Stimulated activated CD8-positive, alpha-beta memory T cell treated with anti-CD3 and anti-CD28 coated beads, Interleukin-7, amount 100 ng/mL, for 4 hours (primary cell): ENCODE results near the gene EYA2.
"Not testable (repeated sequence)": the region's sequence is repeated elsewhere in the genome, so short reads cannot be mapped to it uniquely, and the experiment has no call there.

ENCODE experiments used
- DNase-seq, 2 donors: peaks; one replicate each; pipeline ENCODE4 v3.0.0-alpha.2; 2020; ENCODE audit warnings: low read depth in 2 of 2

Gene EYA2

DNA sequence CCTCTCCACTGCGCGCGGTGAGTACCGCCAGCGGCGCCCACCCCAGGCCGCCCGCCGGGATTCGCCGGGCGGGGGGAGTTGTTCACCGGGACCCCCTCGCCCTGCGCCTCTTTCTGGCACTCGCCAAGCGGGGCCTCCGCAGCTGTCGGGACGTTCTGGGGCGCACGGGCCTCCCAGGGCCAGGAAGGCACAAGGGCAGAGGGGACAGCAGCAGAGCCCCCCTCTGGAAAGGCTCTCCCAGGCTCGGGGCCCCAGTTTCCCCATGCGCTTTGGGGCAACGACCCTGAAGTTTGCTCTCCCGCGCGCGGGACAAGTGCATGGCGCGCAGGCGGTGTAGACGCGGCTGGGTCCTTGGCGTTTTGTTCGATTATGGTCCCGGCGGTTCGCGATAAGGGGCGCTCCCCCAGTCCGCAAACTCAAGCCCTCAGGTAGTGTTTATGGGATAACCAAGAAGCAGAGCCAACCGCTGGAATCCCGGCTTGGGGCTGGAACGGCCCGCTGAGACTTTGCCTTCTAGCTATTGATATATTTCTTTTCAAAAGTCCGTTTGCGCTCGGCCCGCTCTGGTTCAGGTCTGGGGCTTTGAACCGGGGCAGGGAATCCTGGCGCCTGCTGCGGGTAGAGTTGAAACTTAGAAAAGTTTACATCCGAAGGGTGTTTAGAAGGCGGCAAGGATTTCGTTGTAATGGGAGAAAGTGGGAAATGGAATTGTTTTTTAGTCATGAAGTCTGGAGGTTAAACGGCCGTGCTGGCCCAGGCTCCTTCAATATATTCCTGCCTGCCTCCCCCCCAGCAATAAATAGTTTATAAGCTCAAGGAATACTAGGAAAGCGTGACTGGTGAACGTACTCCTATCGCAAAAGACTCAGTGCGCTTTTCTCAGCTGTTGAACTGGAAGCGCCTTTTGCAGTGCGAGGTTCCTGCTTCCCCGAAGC lies 595 bp downstream of the EYA2 start:
- DNase-seq, result no peak

DNA sequence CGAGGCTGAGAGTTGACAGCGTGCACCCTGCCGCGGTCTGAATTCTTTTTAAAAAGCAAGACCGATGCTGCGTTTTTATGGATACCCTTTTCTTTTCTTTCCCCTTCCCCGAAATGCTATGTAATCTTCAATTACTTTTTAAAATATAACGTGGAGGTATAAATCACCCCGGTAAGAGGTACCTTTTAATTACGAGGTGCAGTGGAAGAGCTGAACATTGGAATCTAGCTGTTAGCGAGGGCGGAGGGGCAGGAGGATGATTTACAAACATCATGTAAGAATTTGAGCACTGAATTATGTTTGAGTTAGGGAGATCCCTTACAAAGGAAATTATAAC lies 1.2 kb downstream of the EYA2 start:
- DNase-seq, result no peak

DNA sequence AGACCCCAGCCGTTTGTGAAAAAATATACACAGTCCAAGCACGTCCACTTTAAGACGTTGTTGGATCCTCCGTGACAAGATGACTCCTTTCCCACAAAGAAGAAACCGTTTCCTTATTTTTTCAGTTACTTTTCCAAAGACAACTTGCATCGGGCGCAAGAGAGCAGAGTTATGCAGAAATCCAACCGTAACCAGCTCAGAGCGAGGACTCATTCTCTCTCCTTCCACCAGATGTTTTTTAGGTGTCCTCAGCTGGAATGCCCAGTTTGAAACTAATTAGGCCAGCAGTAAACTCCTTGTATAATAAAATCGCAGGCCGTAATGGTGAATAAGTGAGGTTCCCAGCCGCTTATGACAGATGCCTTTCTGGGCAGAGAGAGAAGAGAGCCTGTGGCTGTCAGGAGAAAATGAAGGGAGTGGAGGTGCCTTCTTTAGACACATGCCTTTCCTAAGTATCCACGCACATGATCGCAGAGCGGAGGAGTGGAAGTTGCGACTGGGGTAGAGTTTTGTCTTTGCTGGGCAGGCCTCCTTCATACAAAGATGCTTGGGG lies 2.8 kb downstream of the EYA2 start:
- DNase-seq, result no peak

DNA sequence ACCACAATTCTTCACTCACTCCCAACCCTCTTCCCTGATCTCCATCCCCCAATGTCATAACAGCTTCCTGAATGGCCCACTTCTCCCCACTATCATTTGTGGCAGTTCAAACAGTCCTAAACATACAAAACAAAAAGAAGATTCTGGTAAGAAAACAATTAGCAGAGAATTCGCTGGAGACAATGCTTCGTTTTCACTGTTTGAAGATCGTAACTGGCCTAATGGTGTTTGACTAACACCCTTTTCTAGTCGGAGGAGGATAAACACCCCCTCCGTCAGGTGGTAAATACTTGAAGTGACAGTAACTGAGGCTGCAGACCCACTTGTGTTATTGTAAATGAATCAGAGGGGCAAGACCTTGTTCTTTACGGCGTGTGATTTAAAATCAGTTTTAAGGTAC lies 3.8 kb downstream of the EYA2 start:
- no peak for DNase-seq

DNA sequence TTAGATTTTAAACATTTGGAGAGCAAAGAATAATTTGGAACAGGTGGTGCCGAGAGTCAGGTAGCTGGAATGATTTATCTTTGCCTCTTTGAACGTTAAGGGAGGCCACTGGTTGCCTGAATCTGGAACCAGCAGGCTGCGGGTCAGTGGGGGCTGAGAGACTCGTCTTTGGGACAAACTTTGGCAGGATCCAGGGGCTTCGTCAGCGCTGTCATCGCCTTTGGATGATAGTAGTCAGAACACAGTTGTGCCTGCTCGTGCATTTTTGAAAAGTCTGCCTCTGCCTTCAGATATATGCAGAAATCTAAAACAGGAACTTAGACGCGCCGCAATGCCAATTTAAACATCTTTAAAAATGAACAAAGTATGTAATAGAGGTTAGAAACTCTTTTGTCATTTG lies 5.0 kb downstream of the EYA2 start:
- DNase-seq, result no peak

DNA sequence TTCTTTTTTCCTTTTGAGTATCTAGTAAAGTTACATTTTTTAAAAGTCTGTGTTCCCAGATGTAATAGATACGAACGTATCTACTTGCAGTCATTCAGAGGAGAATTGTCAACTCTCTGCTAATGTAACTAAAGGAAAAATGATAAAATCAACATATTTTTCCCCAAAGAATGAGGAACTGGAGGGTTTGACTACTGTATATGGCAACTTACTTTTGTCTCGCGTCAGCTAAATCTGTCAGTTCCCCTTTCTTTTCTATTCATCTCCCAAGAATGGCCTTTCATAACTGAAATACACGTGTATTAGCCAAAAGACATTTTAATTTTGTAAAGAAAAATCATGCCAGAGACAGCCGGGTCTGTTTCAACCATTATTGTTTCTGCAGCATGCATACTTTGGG lies 5.4 kb downstream of the EYA2 start:
- no peak for DNase-seq

DNA sequence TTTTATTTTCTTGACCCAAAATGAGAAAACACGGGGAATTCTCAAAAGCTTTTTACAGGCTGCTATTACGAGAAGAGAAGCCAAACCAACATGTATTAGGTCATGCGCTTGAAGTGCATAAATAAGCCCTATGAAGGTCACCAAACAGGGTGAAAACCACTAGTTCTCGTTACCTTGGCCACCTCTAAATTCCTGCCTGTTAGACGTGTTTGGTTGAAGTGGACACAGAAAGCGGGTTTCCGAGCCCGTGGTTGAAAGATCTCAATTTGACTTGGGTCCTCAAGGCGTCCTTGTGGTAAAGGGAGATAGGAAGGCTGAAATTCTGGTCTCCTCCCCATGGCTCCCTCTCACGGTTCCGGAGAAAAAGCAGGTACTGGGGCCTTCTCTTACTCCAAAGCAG lies 6.2 kb downstream of the EYA2 start:
- DNase-seq, result no peak

DNA sequence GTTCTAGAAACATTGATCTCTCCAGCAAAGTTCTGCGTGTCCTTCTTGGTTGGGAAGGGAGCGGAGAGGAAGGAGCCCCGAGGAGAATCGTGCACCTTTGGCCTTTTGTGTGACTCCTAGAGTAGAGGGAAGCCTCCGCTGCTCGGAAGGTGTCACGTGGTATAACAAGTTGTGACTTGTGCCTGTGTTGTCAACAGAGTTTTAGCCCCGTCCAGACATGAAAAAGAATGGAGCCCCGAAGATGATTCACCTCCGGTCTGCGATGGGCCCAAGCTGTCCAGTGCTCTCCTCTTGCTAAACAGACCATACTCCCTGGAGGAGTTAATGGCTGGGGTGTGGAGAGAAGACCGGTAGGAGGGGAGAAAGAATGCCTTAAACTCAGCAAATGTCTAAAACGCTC lies 7.0 kb downstream of the EYA2 start:
- DNase-seq, result no peak

DNA sequence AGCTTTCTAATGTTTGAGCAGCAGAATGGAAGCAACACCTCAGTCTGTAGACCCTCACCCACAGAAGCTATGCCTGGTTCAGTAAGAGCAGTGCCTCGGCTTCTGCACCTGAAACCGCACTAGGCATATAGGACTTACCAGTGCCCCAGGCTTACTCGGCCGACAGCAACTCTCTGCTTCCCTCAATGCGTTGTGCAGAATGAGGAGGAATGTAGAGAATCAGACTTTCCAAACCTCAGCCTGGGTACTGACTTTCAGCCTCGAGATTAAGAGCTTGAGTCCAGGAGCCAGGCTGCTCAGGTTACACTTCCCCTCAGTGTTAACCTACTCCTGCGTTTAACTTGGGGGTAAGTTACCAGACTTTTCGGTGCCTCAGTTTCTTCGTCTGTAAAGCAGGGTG lies 8.6 kb downstream of the EYA2 start:
- no peak for DNase-seq

DNA sequence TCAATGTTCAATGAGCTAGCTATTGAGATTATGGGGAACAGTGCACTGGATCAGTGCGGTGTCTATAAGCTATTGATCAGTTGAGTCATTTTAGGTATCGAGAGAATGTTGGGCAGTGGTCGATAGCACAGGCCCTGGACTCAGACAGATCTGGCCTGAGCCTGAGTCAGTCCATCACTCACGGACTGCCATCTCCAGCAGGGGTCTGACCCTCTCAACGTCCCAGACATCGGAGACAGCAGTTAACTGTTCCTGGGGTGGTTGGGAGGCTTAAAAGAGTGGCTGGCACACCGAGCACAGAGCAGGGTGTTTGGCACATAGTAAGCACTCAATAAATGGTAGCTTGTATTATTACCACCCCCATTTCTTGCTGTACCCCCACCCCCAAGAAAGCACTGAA lies 9.3 kb downstream of the EYA2 start:
- DNase-seq, result no peak

DNA sequence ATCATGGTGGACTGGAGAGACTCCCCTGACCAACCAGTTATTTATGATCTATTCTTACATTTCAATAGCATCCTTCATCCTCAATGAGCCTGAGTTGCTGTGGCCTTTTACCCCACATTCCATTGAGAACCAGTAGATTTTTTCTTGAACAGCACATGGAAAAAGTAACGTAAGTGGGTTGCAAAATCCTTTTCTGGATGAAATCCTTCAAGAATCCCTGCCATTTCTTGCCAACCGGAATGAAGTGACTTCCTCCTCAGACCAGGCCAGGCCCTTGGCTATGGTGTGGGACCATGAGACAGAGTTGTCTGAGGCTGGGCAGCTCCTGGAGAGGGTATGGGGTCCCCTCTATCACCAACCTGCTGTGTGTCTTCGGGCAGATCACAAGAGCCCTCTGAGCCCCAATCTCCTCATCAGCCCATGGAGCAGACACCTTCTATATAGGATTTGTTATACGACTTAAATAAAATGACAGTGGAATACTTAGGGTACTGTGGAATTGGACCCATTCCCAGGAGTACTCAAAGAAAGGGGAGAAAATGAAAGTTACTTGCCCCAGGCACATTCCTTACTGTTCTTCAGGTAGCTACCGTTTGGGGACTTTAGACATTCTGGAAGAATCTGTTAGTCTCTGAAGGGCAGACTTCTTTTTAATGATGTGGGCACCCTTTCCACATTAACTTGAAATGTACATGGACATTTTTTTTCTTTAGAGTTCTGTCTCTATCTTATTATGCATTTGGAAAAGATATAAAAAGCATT lies 10.9 kb downstream of the EYA2 start:
- no peak for DNase-seq

DNA sequence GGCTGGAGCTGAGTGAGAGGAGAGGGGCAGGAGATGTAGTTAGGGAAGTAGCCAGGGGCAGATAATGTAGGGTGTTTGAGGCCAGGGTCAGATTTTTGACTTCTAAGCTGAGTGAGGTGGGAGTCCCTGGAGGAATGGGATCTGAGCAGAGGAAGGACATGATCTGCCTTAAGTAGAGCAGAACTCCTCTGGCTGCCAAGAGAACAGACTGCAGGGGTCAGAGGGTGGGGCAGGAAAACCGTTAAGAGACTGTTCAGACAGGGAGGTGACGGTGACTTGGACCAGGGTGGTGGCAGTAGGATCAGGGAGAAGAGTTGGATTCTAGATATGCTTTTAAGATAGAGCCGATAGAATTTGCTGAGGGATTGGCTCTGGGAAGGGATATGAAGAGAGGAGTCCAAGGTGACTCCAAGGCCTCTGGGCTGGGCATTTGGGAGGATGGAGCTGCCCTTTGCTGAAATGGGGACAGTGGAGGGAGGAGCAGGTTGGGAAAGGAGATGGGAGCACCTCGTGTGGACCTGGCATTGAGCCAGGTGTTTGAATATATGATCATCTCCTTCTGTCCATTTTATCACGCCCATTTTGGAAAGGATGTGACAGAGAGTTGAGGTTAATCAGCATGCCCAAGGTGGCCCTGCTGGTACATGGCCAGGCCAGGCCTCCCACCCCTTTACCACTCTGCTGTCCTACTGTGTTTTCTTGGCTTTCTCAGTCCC lies 18.8 kb downstream of the EYA2 start:
- DNase-seq, result no peak

DNA sequence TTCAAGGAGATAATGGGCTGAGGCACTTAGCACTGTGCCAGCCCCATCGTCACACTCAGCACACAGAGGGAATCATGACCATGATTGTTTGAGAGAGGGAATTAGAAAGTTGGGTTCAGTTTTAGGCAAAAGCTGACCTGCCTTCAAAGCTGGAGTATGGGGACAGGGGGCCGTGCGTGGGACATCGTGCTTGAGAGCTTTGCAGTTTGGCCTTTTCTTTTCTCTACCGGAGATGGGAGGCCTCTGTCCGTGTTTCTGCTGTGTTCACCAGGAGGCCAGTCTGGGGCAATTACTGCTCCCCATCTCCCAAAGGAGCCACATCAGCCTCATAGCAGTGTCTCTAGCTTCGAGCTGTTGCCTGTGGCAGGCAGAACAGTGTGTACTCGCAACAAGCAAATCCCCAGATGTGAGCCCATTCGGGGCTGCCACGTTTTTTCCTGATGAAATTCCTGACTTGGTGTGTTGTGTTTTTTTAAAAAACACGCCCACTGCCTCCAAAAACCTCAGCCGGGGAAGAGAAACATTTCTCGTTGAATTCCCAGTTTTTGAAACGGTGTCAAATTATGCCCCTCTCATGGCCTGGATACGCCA lies 20.2 kb downstream of the EYA2 start:
- no peak for DNase-seq

DNA sequence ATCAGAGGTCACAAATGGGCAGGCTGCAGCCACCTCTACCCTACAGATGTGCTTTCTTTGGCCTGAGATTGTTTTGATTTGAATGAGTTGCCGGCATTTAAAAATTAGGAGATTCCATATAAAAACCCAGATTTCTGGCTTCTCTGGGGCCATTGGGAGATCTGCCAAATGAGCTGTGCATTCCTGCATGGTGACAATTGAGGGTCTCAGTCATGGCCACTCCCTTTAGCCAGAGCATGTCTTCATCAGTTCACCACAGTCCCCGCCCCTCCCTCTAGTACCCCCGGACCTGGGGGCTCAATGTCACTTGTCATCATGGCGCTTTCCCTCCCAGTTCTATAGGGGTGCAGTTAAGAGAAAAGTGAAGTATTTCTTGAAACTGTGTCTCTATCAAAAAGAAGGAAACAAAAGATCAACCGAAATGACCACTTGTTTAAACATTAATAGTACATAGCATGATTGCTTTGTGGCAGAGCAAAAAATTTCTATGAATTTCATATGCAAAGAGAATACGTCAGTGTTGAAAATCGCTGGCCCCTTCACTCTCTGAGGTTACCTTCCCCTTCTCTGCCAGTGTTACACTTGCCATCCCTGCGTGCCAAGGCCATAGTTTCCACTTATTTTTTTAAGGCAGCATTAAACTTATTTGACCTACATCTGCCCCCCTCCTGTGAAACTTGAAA lies 21.1 kb downstream of the EYA2 start:
- no peak for DNase-seq

DNA sequence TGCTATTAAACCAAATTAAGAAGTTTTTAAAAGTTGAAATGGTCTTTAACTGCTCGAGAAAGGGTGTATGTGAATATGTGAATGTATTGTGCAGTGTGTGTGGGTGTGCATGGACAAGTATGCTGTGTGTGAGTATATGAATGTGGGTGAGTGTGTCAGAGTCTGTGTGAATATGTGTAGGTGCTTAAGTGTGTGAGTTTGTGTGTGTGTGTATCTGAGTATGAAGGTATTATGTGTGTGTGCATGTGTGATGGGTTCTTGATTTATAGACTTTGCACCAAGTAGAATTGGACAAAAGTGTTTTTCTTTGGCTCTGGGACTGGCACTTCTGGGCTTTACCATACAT lies 21.6 kb downstream of the EYA2 start:
- DNase-seq, result no peak

DNA sequence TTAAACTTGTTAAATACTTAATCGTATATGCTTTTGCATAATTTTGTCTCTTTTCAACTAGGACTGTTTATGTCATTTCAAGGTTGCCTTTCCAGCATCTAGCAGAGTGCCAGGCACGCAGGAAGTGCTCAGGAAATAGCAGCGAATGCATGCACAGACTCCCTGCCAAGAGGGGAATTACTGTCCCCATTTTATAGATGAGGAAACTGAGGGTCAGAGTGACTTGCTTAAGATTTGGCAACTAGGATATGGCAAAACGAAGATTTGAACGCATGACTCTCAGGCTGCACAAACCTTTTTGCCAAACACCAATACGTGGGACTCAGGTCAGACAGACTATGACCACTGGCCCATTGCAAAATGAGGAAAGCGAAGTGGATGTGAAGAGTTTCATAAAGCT lies 22.5 kb downstream of the EYA2 start:
- no peak for DNase-seq

DNA sequence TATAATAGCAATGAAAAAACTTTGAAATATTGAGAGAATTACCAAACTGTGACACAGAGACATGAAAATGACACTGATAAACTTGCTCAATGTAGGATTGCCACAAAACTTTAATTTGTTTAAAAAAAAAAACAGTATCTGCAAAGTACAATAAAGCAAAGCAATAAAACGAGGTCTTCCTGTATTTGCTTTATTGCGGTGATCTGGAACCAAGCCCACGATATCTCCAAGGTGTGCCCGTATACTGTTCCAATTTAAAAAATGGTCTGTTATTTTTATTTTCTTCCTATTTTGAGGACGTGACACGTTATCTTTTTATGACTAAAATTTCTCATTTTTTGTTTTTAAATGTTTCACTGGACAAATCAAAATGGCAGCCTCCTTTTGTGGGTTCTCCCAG lies 25.5 kb downstream of the EYA2 start:
- no peak for DNase-seq

DNA sequence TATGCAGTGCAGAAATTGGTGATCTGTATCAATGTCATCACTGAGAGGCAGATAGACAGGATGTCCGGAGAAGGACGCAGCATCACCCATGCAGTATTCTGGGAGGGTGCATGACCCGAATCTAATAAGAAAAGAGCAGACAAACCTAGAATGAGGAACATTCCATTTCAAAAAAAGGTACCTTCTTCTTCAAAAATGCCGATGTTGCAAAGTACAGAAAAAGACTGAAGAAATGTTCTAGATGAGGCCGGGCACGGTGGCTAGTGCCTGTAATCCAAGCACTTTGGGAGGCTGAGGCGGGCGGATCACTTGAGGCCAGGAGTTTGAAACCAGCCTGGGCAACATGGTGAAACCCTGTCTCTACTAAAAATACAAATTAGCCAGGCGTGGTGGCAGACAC lies 28.2 kb downstream of the EYA2 start:
- DNase-seq, result not testable (repeated sequence)

DNA sequence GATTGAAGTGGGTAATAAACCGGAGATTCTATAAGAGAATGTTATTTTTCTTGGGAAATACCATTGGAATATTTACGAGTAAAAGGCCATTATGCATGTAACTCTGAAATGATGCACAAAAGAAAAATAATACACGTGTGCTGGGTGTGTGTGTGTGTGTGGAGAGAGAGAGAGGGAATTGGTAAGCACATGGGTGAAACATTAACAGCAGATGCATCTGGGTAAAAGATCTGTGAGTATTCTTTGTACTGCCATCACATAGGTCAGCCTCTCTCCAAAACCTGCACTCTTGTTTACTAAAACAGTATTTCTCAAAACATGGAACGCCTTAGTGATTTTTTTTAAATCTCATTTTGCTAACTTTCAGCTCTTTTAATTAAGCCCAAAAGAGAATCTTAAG lies 28.9 kb downstream of the EYA2 start:
- DNase-seq, result no peak

DNA sequence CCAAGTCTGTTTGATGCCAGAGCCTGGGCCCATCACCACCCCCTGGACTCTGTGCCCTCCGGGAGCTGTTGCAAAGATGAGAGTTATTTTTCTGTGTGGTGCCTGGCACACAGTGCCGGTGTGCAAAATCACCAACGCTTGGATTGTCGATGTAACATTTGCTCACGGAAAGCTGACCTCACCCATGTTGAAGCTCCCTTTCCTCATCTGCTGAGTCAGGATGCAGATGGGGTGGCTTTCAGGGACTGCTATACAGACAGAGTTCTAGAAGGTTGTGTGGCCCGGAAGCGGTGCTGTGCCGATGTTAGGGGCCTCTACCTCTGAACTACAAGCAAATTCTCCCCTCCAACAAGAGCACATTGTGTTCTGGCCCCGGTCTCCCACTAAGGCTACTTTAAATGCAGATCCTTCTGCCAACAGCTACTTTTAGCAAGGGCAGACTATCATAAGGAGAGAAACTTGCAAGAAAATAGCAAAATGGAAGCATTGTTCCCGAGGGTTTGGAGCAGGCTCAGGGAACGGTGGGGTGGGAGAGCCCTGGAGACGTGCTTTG lies 34.0 kb downstream of the EYA2 start:
- no peak for DNase-seq

DNA sequence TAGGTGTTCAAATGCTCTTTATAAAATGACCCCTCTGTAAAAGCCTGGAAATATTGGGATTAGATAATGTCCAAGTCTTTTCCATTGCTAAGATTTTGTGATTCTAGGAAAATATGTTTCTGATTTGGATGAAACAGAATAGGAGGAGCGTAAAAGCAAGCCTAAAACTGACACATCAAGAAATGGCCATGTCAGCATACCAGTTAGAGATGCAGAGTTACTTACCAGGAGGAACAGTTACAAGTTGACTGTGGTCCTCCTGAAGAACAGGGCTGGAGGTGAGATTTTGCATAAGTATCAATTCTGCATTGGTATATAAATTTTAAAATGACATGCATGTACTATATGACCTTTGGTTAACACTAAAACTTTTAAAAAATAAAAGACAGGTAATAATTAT lies 35.3 kb downstream of the EYA2 start:
- no peak for DNase-seq
